Measurements from ENCODE around the gene B3GALT6.

DNA sequence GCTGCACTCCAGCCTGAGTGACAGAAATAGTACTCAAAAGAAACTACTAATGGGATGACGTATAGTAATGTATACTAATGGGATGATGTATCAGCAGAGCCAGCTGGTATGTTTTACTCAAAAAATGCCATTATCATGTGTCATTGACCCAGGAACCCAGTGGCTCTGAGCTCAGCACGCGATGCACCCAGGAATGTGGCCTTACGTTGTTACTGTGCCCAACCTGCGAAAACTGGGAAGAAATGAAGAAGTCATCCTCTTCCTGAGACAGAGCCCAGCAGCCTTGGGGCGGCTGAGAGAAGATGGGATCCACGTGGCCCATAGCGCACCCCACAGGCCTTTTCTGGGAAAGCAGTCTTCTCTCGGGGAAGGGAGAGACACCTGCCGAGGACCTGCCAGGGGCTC lies 32.8 kb downstream of the B3GALT6 start:
- TF ChIP-seq, protein P1, sequence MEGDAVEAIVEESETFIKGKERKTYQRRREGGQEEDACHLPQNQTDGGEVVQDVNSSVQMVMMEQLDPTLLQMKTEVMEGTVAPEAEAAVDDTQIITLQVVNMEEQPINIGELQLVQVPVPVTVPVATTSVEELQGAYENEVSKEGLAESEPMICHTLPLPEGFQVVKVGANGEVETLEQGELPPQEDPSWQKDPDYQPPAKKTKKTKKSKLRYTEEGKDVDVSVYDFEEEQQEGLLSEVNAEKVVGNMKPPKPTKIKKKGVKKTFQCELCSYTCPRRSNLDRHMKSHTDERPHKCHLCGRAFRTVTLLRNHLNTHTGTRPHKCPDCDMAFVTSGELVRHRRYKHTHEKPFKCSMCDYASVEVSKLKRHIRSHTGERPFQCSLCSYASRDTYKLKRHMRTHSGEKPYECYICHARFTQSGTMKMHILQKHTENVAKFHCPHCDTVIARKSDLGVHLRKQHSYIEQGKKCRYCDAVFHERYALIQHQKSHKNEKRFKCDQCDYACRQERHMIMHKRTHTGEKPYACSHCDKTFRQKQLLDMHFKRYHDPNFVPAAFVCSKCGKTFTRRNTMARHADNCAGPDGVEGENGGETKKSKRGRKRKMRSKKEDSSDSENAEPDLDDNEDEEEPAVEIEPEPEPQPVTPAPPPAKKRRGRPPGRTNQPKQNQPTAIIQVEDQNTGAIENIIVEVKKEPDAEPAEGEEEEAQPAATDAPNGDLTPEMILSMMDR (conservative IDR thresholded peaks at IDR 0.05; ENCODE audit: low read depth, low read length): peak; percentile 94
- TF ChIP-seq EZH2 (IDR thresholded peaks at IDR 0.05; ENCODE audit: low read length, unreplicated experiment): no peak
- no peak for TF ChIP-seq EZH2phosphoT487 (IDR thresholded peaks at IDR 0.05; ENCODE audit: borderline replicate concordance, low read length)

All from PC-3 (cell line).